GM19452 (cell line): ENCODE measurements around the gene TCEAL1.
"Not testable (repeated sequence)": the region's sequence is repeated elsewhere in the genome, so short reads cannot be mapped to it uniquely, and the experiment has no call there.

Experiments used
- ATAC-seq: cut with Tn5 transposase; IDR thresholded peaks from one replicate; pipeline ENCODE4 v1.9.1; 2021; ENCODE audit not compliant: unreplicated experiment

Gene TCEAL1, protein sequence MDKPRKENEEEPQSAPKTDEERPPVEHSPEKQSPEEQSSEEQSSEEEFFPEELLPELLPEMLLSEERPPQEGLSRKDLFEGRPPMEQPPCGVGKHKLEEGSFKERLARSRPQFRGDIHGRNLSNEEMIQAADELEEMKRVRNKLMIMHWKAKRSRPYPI

DNA sequence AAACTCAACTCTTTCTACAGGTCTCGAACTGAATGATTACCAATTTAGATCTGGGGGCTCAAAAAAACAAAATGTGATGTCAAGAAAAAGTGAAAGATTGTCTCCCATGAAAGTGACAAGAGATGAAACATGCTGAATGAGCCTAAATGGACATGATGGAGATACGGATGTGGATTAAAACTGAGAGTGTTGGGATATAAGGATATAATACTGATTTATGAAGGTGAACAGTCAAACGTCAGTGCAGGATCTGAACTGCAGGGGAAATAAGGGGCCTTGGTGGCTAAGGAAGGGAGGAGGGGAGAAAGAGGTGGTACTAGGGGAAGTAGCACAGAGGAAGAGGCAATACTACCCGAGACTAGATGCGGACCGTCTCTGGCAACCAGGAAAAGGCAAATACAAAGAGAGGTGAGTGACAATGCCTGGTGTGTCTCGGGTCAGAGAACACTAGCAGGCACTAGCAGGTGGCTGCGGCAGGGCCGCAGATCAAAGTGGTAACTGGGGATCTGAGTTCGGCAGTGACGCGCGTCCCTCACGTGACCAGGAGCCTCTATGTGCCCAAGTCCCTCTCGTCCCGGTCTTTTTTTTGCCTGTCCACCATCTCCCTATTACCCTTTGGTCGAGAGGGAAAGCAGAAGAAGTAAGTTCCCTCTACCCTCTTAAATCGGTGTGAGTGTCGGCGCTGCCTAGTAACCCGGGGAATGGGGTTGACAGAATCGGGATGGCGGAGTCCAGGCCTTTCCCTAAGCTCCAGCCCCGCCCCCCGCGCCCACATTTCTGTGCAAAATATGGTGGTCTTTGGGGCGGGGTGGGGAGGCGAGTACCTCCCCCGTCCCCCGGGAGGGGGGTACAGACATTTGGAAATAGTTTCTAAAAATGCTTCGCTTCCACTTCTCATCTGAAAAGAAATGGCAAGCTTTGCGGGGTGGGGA is at the start of gene TCEAL1:
Gene TCEAL1, plus strand, starts transcription at position 590 of the 932 bp plus-strand sequence. CDS start 942 bp downstream, outside the sequence.
- peak; percentile 71 for ATAC-seq

- no peak for ATAC-seq
Measured at GRCh38 chrX:103584596-103584995, 44.2 kb upstream of the TCEAL1 start.

DNA sequence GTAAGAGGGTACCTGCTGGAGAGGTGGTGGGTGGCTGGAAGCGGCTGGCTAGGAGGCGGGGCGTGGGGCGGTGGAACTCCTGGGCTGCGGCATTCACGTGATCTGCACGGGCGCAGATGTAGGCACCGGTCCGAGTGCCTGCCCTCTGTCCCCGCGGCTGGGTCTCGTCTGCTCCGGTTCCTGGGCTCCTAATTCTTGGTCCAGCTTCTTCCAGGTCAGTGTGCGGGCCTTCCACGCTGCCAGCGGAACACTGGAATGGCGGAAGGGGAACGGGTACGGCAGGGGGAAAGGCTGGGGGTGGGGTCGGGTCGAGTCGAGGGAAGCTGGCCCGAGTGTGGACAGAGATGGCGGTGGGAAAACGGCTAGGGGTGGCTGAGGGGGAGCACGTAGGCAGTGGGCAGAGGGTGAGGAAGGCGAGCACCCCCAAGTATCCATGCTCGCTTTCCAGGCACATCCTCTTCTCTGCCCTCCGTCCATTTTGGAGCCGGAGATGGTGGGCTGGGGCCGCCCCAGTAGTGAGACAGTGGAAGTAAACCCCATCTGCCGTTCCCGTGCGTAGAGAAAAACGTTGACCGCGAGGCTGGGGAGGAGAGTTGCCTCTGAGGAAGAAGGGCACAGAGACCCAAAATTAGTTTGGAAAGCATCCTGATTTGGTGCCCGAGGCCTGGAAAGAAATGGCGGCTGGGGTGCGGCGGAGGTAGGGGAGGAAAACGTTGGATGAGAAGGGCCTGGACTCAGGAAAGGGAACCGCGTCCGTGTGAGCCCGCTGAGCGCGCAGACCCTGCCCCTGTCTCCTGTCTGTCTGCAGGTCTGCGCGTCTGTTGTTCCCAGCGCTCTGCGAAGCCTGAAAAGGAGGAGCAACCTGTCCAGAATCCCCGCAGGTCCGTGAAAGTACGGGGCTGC is 43.1 kb upstream of the TCEAL1 start, which contains the start of gene TCEAL4:
Gene TCEAL4, plus strand, starts transcription at position 105 of the 903 bp plus-strand sequence. CDS start 1,161 bp downstream, outside the sequence.
- peak; percentile 87 for ATAC-seq

- no peak for ATAC-seq
Measured at GRCh38 chrX:103586314-103586646, 42.5 kb upstream of the TCEAL1 start.

GRCh38 chrX:103586659-103587058 is 42.1 kb upstream of the TCEAL1 start:
- no peak for ATAC-seq

GRCh38 chrX:103592295-103592694 is 36.5 kb upstream of the TCEAL1 start:
- ATAC-seq, result not testable (repeated sequence)

DNA sequence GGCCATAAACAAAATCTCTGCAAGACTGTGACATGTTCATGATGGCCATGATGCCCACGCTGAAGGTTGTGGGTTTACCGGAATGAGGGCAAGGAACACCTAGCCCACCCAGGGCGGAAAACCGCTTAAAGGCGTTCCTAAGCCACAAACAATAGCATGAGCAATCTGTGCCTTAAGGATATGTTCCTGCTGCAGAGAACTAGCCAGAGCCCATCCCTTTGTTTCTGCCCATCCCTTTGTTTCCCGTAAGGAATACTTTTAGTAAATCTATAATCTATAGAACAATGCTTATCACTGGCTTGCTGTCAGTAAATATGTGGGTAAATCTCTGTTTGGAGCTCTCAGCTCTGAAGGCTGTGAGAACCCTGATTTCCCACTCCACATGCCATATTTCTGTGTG is 33.6 kb upstream of the TCEAL1 start:
- not testable (repeated sequence) for ATAC-seq

DNA sequence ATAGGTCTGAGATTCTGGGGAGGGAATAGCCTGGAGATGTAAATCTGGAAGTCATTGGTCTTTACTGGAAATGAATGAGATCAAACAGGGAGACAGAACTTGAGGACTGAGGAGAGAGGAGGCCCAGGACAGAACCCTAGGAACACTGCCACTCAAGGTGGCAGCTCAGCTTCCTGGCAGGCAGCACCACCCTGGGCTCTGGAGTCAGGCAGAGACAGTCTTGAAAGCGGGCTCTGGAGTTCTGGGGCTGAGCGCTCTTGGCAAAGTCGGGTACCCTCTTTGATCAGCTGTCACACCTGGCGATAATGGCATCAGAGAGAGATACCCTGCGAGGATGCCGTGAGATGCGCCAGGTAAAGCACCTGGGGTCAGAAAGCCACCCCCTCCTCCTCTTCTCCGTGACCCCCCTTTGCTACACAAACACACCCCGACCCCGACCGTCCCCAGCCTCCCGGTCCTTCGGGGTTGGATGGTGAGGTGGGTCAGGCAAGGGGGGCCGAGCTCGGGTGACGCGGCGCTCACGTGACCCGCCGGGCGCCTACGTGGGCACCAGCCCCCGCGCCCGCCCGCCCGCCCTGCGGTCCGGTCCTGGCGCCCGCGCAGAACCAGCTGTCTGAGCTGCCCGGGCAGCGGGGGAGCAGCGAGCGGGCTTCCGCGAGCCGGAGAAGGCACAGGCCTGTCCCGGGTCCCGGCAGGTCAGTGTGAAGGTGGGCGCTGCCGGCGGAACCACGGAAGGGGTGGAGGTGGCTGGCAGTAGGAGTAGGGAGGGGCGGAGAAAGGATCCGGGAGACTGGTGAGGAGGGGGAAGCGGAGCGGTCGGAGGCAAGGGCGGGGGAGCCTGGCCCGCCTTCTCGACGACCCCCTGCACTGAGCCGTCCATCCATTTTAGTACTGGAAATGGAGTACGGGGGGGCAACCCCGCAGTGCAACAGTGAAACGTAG is 21.1 kb upstream of the TCEAL1 start, which contains the start of gene TCEAL3:
Gene TCEAL3, plus strand, starts transcription at position 600 of the 942 bp plus-strand sequence. CDS start 1,102 bp downstream, outside the sequence.
- peak; percentile 71 for ATAC-seq

DNA sequence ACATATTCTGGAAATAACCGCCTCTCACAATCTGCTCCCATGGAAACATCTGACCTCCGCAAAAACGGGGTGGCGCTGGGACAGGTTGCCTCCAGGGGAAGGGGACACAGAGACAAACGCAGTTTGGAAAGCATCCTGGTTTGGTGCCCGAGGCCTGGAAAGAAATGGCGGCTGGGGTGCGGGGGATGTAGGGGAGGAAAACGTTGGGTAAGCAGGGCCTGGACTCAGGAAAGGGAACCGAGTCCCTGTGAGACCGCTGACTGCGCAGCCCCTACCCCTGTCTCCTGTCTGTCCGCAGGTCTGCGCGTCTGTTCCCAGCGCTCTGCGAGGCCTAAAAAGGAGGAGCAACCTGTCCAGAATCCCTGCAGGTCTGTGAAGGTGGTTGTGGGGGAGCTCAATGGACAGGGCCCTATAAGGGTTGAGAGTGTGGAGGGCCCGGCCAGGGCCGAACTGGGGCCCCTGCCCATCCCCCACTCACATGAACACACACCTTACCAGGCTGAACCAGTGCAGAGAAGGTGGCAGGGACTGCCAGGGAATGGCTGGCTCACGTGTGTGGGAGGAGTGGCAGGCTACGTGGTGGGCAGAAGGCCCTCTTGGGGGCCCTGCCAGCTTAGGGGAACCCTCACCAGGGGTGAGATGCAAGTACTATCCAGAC is 20.3 kb upstream of the TCEAL1 start:
- ATAC-seq, result peak; percentile 15

- no peak for ATAC-seq
Measured at GRCh38 chrX:103610282-103610681, 18.5 kb upstream of the TCEAL1 start.

GRCh38 chrX:103613362-103613890 is 15.3 kb upstream of the TCEAL1 start:
- no peak for ATAC-seq

- no peak for ATAC-seq
Measured at GRCh38 chrX:103614999-103615398, 13.8 kb upstream of the TCEAL1 start.

DNA sequence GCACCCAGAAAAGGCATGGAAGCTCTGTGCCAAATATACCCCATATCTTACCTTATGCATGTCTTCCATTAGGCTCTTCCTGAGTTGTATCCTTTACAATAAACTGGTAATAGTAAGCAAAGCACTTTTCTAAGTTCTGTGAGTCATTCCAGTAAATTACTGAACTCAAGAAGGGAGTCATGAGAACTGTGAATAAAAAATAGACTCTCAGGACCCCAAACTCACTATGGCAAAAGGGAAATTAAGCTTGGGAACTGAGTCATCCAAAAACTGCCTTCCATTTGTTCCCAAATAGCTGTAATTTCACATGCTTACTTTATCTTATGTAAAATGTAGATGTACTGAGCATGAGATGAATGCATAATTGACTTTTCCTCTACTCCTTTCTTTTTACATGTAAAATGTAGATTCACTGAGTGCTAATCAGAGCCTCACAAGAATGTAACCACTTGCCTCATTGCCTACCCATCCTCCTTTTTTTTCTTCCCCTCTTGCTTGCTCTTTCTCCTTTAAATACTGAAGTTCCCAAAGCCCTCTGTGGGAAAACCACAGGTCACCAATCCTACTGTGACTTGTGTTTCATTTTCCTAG is 12.9 kb upstream of the TCEAL1 start:
- no peak for ATAC-seq

DNA sequence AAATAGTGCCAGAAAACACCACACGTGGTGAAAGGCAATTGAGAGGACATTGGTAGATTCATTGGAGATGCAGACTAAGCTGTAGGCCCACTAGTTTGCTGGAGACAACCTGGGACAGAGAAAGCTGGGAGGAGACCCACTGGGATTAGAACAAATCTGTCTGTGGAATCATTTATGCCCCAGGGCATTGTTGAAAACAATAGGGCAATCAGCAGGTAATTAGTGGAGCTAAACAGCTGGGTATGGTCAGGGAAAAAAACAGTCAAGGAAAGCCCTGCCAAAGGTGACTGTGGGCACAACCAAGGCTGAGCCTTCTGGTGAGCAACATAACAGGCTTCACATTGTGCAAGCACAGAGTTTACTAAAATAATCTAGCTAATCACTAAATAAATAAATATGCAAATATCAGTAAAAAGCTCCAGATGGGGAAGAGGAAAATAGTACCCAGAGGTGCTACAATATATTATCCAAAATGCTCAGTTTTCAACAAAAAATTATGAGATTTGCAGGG is 12.0 kb upstream of the TCEAL1 start:
- no peak for ATAC-seq

- ATAC-seq, result no peak
Measured at GRCh38 chrX:103624111-103624510, 4.7 kb upstream of the TCEAL1 start.

DNA sequence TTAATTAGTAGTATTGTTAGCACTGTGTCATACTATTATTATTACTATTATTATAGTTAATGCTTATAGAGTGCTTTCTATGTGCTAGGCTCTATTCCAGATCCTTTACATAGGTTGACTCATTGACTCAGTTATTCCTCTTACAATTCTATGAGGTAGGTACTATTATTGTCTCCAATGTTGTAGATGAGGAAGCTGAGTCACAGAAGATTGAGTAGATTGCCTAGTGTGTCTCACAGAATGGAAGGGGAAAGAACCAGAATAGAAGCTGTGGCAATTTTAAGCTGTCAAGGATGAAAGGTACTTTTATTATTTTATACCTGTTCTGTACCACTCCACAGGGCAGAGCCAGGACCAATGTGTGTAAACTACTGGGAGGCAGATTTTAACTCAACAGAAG is 1.9 kb upstream of the TCEAL1 start:
- ATAC-seq, result no peak

- ATAC-seq, result peak; percentile 35
Measured at GRCh38 chrX:103629318-103630170, 769 bp downstream of the TCEAL1 start.

DNA sequence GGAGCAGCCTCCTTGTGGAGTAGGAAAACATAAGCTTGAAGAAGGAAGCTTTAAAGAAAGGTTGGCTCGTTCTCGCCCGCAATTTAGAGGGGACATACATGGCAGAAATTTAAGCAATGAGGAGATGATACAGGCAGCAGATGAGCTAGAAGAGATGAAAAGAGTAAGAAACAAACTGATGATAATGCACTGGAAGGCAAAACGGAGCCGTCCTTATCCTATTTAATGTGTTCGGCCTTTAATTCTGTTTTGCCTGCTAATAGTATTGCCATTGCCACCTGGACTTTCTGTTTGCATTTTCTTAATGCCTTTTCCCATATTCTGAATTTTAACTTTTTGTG is 1.4 kb downstream of the TCEAL1 start:
- ATAC-seq, result no peak
